C4-2B (cell line): ENCODE data around the gene SLC25A1.
"Not testable (repeated sequence)": the region's sequence is repeated elsewhere in the genome, so short reads cannot be mapped to it uniquely, and the experiment has no call there.

Experiments
- H3K27ac ChIP-seq: fragments of 450-650 bp; 2 replicates; pipeline ENCODE4 v1.5.1; 2017
- CTCF ChIP-seq: fragments of 450-650 bp; conservative IDR thresholded peaks from 2 replicates; pipeline ENCODE4 v1.5.1; 2017; ENCODE audit warnings: mild to moderate bottlenecking
- ZFX ChIP-seq: fragments of 450-650 bp; IDR thresholded peaks from 2 replicates; pipeline ENCODE4 v1.6.1; 2017

SLC25A1 gene

GRCh38 chr22:19168088-19168890 lies 10.2 kb downstream of the SLC25A1 start:
- TF ChIP-seq CTCF, result no peak
- no peak for TF ChIP-seq ZFX
- H3K27ac ChIP-seq, result no peak overlapping the region

- TF ChIP-seq CTCF (no peak), ZFX (no peak)
These were observed 11.2 kb downstream of the SLC25A1 start for GRCh38 chr22:19167106-19167869.

DNA sequence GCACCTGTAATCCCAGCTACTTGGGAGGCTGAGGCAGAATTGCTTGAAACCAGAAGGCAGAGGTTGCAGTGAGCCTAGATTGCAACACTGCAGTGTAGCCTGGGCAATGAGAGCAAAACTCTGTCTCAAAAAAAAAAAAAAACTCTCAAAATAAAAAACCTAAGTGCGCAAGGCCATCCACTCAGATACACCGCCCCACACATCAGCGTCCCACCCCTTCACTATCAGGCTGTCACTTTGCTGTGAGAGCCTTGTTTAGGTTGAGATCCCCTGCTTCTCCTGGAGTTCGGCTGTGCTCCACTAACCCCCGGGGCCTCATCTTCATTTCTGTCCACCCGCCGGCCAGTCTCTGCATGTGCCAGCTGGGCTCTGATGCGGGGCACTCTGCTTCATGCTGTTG lies 12.1 kb downstream of the SLC25A1 start:
- no peak overlapping the region for H3K27ac ChIP-seq
- no peak for TF ChIP-seq CTCF
- no peak for TF ChIP-seq ZFX

More at GRCh38 chr22:19167106-19167869, 11.2 kb downstream of the SLC25A1 start:
- no peak overlapping the region for H3K27ac ChIP-seq

DNA sequence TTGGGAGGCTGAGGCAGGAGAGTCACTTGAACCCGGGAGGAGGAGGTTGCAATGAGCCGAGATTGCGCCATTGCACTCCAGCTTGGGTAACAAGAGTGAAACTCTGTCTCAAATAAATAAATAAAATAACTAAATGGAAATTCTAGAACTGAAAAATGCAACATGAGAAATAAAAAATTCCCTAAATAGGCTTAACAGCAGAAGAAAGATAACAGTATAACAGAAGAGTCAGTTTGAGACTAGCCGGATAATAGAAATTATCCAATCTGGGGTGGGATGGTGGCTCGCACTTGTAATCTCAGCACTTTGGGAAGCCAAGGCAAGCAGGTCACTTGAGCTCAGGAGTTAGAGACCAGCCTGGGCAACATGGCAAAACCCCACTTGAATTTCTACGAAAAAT lies 14.1 kb downstream of the SLC25A1 start:
- no peak overlapping the region for H3K27ac ChIP-seq
- TF ChIP-seq CTCF (no peak), ZFX (no peak)

GRCh38 chr22:19158649-19159048 lies 19.9 kb downstream of the SLC25A1 start:
- not testable (repeated sequence) for H3K27ac ChIP-seq

GRCh38 chr22:19156109-19156508 lies 22.4 kb downstream of the SLC25A1 start:
- not testable (repeated sequence) for H3K27ac ChIP-seq

GRCh38 chr22:19152942-19153883 lies 25.3 kb downstream of the SLC25A1 start:
- TF ChIP-seq CTCF, result no peak
- no peak for TF ChIP-seq ZFX
- no peak overlapping the region for H3K27ac ChIP-seq
